OCI-LY3 (cell line): Measurements from ENCODE around the gene CNTNAP2.

Experiments
- EZH2phosphoT487 ChIP-seq: fragments of 200-600 bp; shearing (Covaris generic); IDR thresholded peaks from 2 replicates; pipeline ENCODE4 v1.6.1; 2018; ENCODE audit warnings: antibody characterized with exemption, mixed run types, low read depth
- TF ChIP-seq, protein P1 (sequence below): fragments of 200-600, 300-600 bp; sonication (generic); IDR thresholded peaks from 2 replicates; pipeline ENCODE4 v1.5.1; 2014; ENCODE audit warnings: antibody characterized with exemption, low read length, low read depth

DNA sequence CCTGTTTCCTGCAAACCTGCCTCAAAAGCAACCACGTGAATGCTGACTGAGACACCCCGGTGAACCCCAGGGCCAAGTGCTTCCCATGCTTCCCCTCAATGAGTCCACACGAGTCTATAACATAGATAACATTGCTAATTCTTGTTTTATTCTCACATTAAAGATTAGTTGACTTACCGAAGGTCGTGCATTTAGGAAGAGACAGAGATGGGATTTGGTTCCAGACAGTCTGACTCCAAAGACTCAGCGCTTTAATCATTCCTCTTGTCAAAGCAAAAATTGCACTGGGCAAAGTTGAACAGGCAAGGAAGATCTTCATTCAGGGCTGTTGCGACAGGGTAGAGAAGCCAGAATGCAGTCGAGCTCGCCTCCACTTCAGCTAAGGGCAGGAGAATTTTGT is 2038.4 kb downstream of the CNTNAP2 start:
- TF ChIP-seq, protein P1, sequence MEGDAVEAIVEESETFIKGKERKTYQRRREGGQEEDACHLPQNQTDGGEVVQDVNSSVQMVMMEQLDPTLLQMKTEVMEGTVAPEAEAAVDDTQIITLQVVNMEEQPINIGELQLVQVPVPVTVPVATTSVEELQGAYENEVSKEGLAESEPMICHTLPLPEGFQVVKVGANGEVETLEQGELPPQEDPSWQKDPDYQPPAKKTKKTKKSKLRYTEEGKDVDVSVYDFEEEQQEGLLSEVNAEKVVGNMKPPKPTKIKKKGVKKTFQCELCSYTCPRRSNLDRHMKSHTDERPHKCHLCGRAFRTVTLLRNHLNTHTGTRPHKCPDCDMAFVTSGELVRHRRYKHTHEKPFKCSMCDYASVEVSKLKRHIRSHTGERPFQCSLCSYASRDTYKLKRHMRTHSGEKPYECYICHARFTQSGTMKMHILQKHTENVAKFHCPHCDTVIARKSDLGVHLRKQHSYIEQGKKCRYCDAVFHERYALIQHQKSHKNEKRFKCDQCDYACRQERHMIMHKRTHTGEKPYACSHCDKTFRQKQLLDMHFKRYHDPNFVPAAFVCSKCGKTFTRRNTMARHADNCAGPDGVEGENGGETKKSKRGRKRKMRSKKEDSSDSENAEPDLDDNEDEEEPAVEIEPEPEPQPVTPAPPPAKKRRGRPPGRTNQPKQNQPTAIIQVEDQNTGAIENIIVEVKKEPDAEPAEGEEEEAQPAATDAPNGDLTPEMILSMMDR, result no peak
- TF ChIP-seq EZH2phosphoT487, result no peak
